Esophagus muscularis mucosa (tissue), 3 donors: ENCODE data around the gene S1PR2.

ENCODE experiments used
- CTCF ChIP-seq, 3 experiments: fragments of 200-600 bp in 2 of 3; fragments of 450-650 bp in 1 of 3; sonication (generic) in 2 of 3; IDR thresholded peaks; one replicate each; pipeline ENCODE4 v1.5.1; 2017 to 2019; ENCODE audit warnings: antibody characterized with exemption in 3 of 3, mild to moderate bottlenecking in 2 of 3, moderate library complexity in 1 of 3
- POLR2A ChIP-seq: fragments of 450-650 bp; IDR thresholded peaks from one replicate; pipeline ENCODE4 v1.6.1; 2017; ENCODE audit warnings: antibody characterized with exemption, moderate library complexity, mild to moderate bottlenecking, low read depth

- TF ChIP-seq CTCF (IDR thresholded peaks at IDR 0.05): no peak
- TF ChIP-seq POLR2A: no peak
These were observed 49.1 kb downstream of the S1PR2 start for GRCh38 chr19:10182076-10182475.
